Sigmoid colon (tissue), 7 donors: ENCODE results near the gene ADAM19. TPM values are rescaled to one million over a fixed set of nuclear protein-coding genes. Genes with fewer than 3 reads are reported as not detected.

Source experiments
- DNase-seq: peaks from one replicate; pipeline ENCODE4 v3.0.0-alpha.2; 2019
- H3K27ac ChIP-seq, 4 donors: fragments of 200-600 bp; sonication (generic); one replicate each; pipeline ENCODE4 v1.5.1; 2016 to 2019; ENCODE audit warnings: mild to moderate bottlenecking in 1 of 4
- H3K27me3 ChIP-seq, 3 donors: fragments of 200-600 bp; sonication (generic); one replicate each; pipeline ENCODE4 v1.5.1; 2019; ENCODE audit warnings: mild to moderate bottlenecking in 1 of 3
- H3K36me3 ChIP-seq, 4 donors: fragments of 200-600 bp; sonication (generic); one replicate each; pipeline ENCODE4 v1.5.1; 2016 to 2019
- H3K4me1 ChIP-seq, 4 donors: fragments of 200-600 bp; sonication (generic); one replicate each; pipeline ENCODE4 v1.5.1; 2017 to 2019
- H3K4me3 ChIP-seq, 4 donors: fragments of 200-600 bp; sonication (generic); one replicate each; pipeline ENCODE4 v1.5.1; 2017 to 2019; ENCODE audit warnings: mild to moderate bottlenecking in 2 of 4, moderate library complexity in 1 of 4
- H3K9me3 ChIP-seq, 4 donors: fragments of 200-600 bp in 3 of 4; sonication (generic) in 3 of 4; one replicate each; pipeline versions ENCODE4 v1.5.1 to v1.6.1; 2013 to 2019
- EP300 ChIP-seq, 4 donors: sonication (generic); formaldehyde crosslinking; IDR thresholded peaks; one replicate each; pipeline ENCODE4 v1.6.1; 2017; ENCODE audit warnings: antibody characterized with exemption in 4 of 4
- POLR2A ChIP-seq, 2 donors: fragments of 450-650 bp; IDR thresholded peaks; one replicate each; pipeline ENCODE4 v1.6.1; 2016; ENCODE audit warnings: antibody characterized with exemption in 2 of 2, mild to moderate bottlenecking in 2 of 2, moderate library complexity in 2 of 2
- POLR2AphosphoS5 ChIP-seq, 4 donors: sonication (generic); formaldehyde crosslinking; IDR thresholded peaks; one replicate each; pipeline ENCODE4 v1.6.1; 2017; ENCODE audit warnings: antibody characterized with exemption in 4 of 4
- WGBS, 2 donors: extraction: QIAGEN DNeasy Blood & Tissue Kit; methylation state at CpG; one replicate each; pipeline ENCODE4 v1.1.7; 2013; 5-methylcytosine and 5-hydroxymethylcytosine counted together
- intact Hi-C: fragments of 100-400 bp; cut with DNase I; formaldehyde crosslinking; loops from one replicate; pipeline ENCODE4 v1.15.1; 2023
- polyA plus RNA-seq, 3 donors: library from polyadenylated mRNA; stranded (reverse); fragments of 200-250 nt; gene quantifications; one replicate each; pipeline ENCODE4 v1.2.3, GENCODE V29; 2013
- total RNA-seq, 4 donors: library from RNA; depleted of rRNA; stranded (reverse); fragments of >200 nt; gene quantifications; one replicate each; pipeline ENCODE4 v1.1.0, GENCODE V29; 2016
- TF ChIP-seq, protein P1 (sequence below), 4 experiments: fragments of 450-650 bp in 3 of 4; fragments of 200-600 bp in 1 of 4; IDR thresholded peaks; one replicate each; pipeline ENCODE4 v1.5.1; 2016 to 2019; ENCODE audit warnings: antibody characterized with exemption in 4 of 4, mild to moderate bottlenecking in 3 of 4, moderate library complexity in 2 of 4
- donor health status: healthy with polysubstance abuse.
- donor health status: Bipolar disorder and iron deficiency.
- donor health status: healthy.

ADAM19 gene
- total and polyA plus RNA-seq, 7 donors: 1.2 to 53.2 (median 18.8) TPM

DNA sequence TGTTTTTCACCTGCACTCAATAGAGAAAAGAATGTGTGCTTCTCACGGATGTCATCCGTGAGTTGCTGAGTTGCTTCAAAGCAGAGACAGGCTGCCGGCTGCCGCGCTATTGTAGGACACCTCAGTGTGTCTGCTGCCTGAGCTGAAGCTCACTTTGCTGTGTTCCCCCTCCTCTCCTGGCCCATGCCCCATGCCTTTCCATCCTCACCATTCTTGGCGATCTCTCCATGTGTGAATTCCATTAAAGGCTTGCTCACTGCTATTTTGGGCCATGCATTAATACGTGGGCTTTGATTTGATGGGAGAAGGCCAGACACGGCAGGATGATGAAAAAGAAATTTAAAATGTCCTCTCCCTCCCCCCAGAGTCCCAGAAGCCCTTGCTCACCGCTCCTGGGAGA, 14.5 kb downstream of the ADAM19 start:
- TF ChIP-seq POLR2AphosphoS5 (IDR thresholded peaks at IDR 0.05) (peak in 3 of 4 donors; percentile 36 to 56 (median 55)), EP300 (IDR thresholded peaks at IDR 0.05) (peak in 1 of 4 donors; percentile 29), POLR2A (IDR thresholded peaks at IDR 0.05) (no peak)
- TF ChIP-seq, protein P1, sequence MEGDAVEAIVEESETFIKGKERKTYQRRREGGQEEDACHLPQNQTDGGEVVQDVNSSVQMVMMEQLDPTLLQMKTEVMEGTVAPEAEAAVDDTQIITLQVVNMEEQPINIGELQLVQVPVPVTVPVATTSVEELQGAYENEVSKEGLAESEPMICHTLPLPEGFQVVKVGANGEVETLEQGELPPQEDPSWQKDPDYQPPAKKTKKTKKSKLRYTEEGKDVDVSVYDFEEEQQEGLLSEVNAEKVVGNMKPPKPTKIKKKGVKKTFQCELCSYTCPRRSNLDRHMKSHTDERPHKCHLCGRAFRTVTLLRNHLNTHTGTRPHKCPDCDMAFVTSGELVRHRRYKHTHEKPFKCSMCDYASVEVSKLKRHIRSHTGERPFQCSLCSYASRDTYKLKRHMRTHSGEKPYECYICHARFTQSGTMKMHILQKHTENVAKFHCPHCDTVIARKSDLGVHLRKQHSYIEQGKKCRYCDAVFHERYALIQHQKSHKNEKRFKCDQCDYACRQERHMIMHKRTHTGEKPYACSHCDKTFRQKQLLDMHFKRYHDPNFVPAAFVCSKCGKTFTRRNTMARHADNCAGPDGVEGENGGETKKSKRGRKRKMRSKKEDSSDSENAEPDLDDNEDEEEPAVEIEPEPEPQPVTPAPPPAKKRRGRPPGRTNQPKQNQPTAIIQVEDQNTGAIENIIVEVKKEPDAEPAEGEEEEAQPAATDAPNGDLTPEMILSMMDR (IDR thresholded peaks at IDR 0.05): no peak
- peaks cover 0 to 87% (median 82%) of the 10 kb centered on the region in 4 donors for H3K4me1 ChIP-seq
- no peak for DNase-seq
- H3K27ac ChIP-seq: peak overlapping the region; percentile 79 to 95 (median 88)
- 87 to 88% methylated on average over 9 of the region's 9 CpGs for WGBS, 2 donors
- peak overlapping the region in 1 of 4 donors; percentile 2 for H3K4me3 ChIP-seq
- no peaks in the 10 kb centered on the region for H3K36me3 ChIP-seq
- H3K9me3 ChIP-seq: no peaks in the 10 kb centered on the region
- intact Hi-C loops: loop anchor here (5.0 kb wide), 2 partner anchors 39 to 174 kb away; no protein-coding TSS in a partner anchor
- H3K27me3 ChIP-seq: no peaks in the 10 kb centered on the region

DNA sequence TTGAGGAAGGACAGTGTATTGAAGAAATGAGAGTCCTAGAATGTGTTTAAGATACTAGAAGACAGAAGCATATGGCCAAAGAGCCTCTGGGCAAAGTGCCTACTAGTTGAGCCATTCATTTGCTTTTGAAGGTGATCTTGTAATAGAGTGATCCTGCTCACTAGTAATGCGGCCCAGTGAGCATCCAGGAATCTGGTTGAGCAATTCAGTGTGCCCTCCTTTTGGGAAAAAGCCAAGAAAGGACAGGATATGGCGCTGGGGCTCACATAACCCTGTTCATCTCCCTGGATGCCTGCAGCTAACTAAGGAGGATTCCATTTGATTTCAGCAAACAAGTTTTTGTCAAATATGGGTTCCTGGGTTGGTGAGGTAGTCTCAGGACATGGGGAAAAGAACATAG, 16.3 kb downstream of the ADAM19 start:
- DNase-seq: no peak
- H3K27ac ChIP-seq: peak overlapping the region; percentile 62 to 95 (median 88)
- WGBS, 2 donors: 82 to 85% methylated on average over 2 of the region's 2 CpGs
- TF ChIP-seq POLR2AphosphoS5 (IDR thresholded peaks at IDR 0.05): peak in 1 of 4 donors; percentile 45
- TF ChIP-seq, protein P1 (IDR thresholded peaks at IDR 0.05): no peak
- H3K9me3 ChIP-seq: no peaks in the 10 kb centered on the region
- intact Hi-C loops: no loop called here
- no peak overlapping the region for H3K4me3 ChIP-seq
- H3K36me3 ChIP-seq: no peaks in the 10 kb centered on the region
- no peaks in the 10 kb centered on the region for H3K27me3 ChIP-seq
- peaks cover 0 to 85% (median 81%) of the 10 kb centered on the region in 4 donors for H3K4me1 ChIP-seq

DNA sequence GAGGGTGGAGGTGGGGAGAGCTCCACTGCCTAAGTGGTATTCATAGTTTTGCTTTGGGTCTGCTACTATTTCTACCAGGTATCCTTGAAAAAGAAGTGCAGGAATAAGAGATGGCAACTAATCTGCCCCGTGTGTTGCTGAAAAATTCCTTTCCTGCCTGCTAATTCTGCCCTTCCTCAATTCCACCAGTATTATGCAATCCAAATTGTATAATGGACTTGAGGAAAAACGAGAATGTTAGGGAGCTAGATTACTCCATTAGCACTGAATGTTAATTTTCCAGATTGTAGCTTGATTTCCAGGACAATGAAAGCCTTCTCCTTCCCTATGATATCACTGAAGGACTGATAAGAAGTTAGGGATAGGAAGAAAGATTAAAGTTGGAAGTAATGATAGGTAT, 16.9 kb downstream of the ADAM19 start:
- no peak overlapping the region for H3K4me3 ChIP-seq
- intact Hi-C loops: no loop called here

DNA sequence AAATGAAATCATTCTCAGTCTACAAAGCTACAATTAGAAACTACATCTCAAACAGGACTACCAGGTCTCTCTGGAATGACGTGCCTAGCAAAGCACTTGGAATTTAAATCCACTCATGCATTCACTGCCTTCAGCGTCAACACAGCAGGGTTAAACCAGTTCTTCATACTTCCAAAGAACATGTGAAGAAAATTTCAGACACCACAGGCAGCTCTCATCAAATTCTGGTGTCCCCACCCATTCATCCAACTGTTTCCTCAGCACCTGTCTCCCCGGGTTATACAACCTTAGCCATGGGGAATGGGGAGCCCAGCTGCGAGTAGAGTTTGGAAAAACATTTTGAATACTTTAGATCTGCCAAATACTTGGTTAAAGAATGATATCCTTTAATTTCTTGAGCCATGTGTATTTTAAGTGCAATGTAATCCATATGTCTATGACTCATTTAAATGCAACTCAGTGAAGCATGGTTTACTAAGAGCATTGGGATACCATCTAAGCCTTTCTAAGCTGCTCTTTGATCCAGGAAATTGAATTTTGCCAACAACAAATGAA, 17.5 kb downstream of the ADAM19 start:
- intact Hi-C loops: no loop called here
- H3K4me3 ChIP-seq: no peak overlapping the region
- no peaks in the 10 kb centered on the region for H3K9me3 ChIP-seq
- peaks cover 0 to 84% (median 77%) of the 10 kb centered on the region in 4 donors for H3K4me1 ChIP-seq
- TF ChIP-seq POLR2AphosphoS5 (IDR thresholded peaks at IDR 0.05) (no peak), POLR2A (IDR thresholded peaks at IDR 0.05) (no peak), EP300 (IDR thresholded peaks at IDR 0.05) (no peak)
- TF ChIP-seq, protein P1 (IDR thresholded peaks at IDR 0.05): no peak
- 88% methylated on average over 4 of the region's 4 CpGs for WGBS, 2 donors
- peak overlapping the region; percentile 62 to 95 (median 88) for H3K27ac ChIP-seq
- no peaks in the 10 kb centered on the region for H3K27me3 ChIP-seq
- no peaks in the 10 kb centered on the region for H3K36me3 ChIP-seq
- no peak for DNase-seq

More for the DNA sequence above, 16.9 kb downstream of the ADAM19 start:
- WGBS, 2 donors: 50 to 62% methylated on average over 2 of the region's 2 CpGs
- Histone ChIP-seq H3K4me1 (peaks cover 0 to 85% (median 81%) of the 10 kb centered on the region in 4 donors), H3K27me3 (no peaks in the 10 kb centered on the region), H3K9me3 (no peaks in the 10 kb centered on the region), H3K27ac (peak overlapping the region; percentile 62 to 95 (median 88)), H3K36me3 (no peaks in the 10 kb centered on the region)
- TF ChIP-seq POLR2A (IDR thresholded peaks at IDR 0.05) (no peak), POLR2AphosphoS5 (IDR thresholded peaks at IDR 0.05) (no peak), EP300 (IDR thresholded peaks at IDR 0.05) (no peak)
- TF ChIP-seq, protein P1 (IDR thresholded peaks at IDR 0.05): no peak
- no peak for DNase-seq
